Measurements from ENCODE around the gene AGPAT3.

The AGPAT3 gene

DNA sequence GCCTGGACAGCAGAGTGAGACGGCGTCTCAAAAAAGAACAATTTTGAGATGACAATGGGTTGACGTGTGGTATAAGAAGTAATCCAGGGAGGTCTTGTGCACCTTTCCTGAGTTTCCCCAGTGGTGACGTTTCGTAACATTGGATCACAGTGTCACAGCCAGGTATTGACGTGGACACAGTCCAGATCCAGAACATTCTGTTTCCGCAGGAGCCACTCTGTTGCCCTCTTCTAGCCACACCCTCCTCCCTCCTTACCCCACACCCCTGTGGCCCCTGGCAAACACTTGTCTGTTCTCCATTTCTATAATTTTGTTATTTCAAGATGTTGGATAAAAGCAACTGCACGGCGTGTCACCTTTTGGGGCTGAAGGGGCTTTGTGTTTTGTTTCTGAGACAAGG is 140.6 kb downstream of the AGPAT3 start:
- no peak for DNase-seq

DNA sequence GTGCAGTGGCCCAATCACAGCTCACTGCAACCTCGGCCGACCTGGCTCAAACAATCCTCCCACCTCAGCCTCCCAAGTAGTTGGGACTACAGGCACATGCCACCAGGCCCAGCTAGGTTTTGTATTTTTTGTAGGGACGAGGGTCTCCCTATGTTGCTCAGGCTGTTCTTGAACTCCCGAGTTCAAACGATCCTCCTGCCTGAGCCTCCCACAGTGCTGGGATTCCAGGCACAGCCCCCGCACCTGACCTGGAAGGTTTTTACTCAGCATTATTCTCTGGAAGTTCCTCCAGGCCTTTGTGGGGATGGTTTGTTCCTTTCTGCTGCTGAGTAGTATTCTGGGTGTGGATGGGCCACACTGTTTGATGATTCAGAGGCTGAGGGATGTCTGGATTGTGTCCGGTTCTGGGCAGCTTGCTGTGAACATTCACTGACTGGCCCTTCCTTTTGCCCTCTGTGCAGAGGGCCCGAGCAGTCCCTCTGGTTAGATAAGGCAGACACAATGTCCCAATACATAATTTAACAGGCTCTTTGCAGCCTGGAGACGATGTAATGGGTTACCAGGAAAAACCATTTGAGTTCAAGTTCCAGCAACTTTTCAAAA is 141.1 kb downstream of the AGPAT3 start:
- no peak for DNase-seq

DNA sequence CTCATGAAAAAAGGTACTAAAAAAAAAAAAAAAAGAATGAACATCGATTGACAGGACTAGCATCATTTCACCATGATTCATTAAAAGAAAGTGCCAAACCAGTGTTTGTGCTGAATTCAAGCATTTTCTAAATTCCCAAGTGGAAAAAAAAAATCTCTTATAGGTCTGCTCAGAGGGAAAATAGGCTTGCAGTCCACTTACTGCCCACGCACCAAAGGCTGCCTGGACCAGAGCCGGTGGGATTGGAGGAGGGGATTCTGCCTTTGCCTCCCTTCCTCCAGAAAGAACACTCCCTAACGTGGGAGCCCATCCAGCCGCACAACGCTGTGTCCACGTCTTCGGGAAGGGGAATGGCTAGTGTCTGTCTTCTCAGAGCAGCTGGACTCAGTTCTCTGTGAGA is 141.6 kb downstream of the AGPAT3 start:
- no peak for DNase-seq

DNA sequence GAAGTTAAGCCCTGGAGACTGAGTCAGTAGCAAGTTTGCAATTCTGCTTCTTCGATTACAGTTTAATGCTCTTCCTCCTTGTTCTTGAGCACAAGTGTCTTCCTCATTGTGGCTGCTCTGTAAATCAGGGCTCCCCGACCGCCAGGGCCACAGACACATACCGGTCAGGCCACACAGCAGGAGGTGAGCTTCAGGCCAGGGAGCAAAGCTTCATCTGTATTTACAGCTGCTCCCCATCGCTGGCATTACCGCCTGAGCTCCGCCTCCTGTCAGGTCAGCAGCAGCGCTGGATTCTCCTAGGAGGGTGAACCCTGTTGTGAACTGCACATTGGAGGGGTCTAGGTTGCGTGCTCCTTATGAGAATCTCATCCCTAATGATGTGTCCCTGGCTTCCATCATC is 145.4 kb downstream of the AGPAT3 start:
- DNase-seq: no peak

GRCh38 chr21:44011123-44011522 is 146.1 kb downstream of the AGPAT3 start:
- DNase-seq: no peak

DNA sequence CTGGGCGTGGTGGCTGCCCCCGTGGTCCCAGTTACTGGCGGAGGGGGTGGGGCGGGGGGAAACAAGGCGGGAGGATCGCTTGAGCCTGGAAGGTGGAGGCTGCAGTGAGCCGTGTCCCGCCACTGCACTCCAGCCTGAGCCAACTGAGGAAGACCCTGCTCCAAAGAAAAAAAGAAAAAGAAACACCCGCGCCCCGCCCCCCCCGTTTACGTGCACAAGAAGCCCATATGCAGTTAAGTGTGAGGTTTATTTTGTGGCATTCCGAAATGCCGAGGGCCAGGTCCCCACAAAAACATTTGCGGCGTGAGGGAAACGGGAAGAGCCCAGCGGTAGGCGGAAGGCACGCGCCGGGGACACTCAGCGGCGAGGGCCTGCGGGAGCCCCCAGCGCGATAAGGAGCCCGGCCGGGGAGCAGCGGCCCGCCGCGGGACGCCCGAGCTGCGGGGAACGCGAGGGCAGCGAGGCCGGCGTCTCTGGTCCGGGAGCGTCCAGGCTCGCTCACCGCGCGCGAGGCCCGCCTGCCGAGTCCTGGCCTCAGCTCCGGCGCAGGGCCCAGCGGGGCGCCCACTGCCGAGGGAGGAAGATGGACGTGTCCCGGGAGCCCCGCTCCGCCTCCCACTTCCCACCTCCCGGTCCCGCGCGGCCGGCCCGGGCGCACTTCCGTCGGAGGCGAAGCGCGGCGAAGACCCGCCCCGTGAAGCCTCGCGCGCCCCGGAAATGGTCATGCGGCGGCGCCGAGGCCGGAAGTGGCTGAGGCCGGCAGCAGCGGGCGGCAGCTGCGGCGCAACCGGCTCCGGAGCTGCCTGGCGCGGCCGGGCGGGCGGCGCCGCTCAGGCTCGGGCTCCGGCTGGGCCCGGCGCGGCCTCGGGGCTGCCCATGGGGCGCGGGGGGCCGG is 146.8 kb downstream of the AGPAT3 start, which contains the start of gene TRAPPC10:
TSS of gene TRAPPC10 (plus strand) at position 731 of the 895 bp plus-strand sequence. CDS start 185 bp downstream, outside the sequence.
- DNase-seq: peak; percentile 13

DNA sequence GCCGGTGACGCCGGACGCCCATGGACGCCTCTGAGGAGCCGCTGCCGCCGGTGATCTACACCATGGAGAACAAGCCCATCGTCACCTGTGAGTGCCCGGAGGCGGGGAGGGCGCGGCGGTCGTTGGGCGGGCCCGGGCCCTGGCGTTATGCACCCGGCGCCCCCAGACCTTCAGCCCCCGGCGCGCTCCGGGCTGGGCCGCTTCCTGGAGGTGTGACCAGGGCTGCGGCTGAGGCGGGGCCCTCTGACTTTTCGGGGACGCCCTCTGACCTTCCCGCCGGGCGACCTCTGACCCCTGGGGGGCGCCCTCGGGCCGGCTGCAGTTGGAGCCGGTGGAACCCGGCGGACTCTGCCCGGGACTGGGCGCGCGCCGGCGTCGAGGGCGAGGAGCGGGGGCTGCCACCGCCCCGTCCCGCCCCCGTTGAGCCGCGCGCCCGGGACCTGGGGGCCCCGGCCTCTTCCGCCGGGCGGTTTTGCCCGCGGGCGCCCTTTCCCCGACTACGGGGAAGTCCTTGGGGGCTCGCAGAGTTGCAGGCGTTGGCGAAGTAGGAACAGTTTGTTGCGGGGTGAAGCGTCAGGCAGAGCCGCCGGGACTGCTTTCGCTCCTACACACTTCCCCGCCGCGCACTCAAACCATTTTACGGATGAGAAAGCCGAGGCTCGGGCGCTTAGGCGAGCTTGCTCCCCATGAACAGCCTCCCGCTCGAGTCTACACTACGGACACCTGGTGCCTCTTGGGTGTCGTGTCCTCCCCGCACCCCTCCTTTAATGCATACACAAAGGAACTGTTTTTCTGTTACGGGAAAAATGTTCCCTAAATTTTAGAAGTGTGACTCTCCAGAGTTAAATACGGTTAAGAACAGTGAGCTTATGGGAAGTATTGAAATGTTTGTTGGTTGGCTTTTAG is 147.7 kb downstream of the AGPAT3 start:
- DNase-seq: no peak

DNA sequence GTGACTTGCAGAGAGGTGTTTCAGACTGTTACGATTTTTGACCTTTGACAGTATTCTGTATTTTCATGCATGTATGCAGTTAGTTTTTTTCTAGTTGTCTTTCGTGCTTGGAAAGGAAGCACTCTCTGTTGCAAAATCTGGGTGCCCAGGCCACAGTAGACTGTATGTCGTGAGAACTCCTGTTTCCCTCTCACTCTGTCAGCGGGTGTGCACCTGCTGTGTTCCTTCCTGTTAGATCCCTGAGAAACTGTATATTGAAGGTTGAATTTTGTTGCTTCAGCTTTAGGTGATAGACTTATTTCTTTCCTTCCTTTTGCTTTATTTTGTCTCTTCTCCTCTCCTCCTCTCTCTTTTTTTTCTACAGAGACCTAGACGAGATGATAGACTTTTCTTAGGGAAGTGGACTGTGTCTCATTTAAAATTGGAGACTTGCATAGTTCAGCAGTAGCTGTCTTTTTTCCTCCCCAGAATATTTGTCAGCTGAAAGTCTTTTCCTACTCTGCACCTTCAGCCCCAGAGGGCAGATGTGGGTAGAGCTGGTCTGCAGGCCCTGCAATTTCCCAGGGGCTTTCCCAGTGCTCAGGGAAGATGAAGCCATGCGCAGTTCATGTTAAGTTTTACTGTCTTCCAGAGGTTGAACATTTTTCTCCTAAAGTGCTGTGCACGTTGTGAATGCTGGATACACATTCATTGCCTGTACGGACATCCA is 148.5 kb downstream of the AGPAT3 start:
- no peak for DNase-seq

- DNase-seq: no peak
Measured at GRCh38 chr21:44017601-44018000, 152.6 kb downstream of the AGPAT3 start.

DNA sequence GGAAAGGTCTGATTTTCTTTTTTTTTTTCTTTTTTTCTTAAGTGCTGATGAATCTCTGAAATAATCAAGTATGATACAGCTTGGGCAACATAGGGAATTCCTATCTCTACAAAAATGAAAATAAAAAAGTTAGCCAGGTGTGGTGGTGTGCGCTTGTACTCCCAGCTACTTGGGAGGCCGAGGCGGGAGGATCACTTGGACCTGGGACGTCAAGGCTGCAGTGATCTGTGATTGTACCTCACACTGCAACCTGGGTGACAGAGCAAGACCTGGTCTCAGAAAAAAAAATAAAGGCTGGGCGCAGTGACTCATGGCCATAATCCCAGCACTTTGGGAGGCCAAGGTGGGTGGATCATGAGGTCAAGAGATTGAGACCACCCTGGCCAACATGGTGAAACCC is 153.1 kb downstream of the AGPAT3 start:
- no peak for DNase-seq

GRCh38 chr21:44018813-44019567 is 154.0 kb downstream of the AGPAT3 start:
- DNase-seq: no peak

DNA sequence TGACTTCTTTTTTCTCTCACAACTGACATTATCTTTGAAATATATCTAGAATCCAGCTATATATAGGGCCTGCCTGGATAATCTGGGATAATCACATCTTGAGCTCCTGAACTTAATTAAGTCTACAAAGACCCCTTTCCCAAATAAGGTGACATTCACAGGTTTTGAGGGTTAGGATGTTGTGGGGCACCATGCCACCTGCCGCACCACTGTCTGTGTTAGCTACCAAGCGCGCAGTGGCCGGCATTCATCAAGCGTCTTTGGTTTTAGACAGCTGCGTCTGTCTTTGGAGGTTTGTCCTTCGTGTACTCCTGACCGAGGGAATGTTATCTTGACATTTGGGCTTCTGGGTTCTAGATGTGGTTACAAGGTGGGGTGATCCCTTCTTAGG is 154.5 kb downstream of the AGPAT3 start:
- no peak for DNase-seq

- no peak for DNase-seq
Measured at GRCh38 chr21:44020551-44020950, 155.5 kb downstream of the AGPAT3 start.

GRCh38 chr21:44021064-44021463 is 156.0 kb downstream of the AGPAT3 start:
- DNase-seq: no peak

GRCh38 chr21:44024257-44024656 is 159.2 kb downstream of the AGPAT3 start:
- DNase-seq: no peak

DNA sequence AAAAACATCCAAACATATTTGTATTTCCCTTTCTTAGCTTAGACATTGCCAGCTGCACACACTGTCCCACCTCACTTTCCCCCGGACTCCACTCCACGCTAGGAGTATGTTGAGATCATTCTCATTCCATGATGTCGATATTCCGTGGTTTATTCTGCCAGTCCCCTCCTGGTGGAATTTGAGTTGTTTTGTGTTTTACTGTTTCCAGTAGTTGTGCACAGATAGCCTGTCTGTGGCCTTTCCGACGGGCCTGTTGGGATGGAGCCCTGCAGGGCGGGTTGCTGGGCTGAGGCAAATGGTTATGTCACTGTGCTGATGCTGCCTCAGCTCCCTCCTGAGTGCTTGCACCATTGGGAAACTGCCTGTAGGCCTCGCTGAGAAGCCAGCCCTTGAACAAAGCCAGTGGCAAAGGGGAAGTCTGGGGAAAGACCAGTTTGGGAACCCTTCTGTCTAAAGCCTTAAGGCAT is 159.9 kb downstream of the AGPAT3 start:
- no peak for DNase-seq

- DNase-seq: no peak
Measured at GRCh38 chr21:44027607-44028286, 162.7 kb downstream of the AGPAT3 start.

DNA sequence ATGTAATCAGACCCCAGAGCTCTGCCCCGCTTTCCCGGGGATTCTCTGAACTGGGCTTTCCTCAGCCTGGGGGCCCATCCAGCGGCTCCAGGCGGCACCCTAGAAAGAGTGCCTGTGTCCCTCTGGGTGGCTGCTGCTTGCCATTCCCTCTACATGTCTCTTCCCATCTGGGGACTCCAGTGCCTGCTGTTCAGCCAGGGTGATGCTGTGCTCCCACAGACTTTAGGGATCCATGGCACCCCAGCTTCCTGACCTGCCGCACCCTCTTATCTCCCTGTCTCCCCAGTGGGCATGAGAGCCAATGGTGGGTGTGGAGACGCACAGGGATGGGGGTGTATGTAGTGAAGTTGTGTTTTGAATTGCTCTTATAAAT is 163.2 kb downstream of the AGPAT3 start:
- no peak for DNase-seq

GRCh38 chr21:44029460-44030087 is 164.6 kb downstream of the AGPAT3 start:
- DNase-seq: no peak

- no peak for DNase-seq
Measured at GRCh38 chr21:44035244-44035643, 170.2 kb downstream of the AGPAT3 start.
